ENCODE results near the gene GABRG3.

GABRG3 gene

GRCh38 chr15:26970712-26971210, at the start of gene GABRG3:
TSS of gene GABRG3 (plus strand) at chr15:26971181.
- DNase-seq (ENCODE audit: low read depth): no peak

- no peak for DNase-seq (ENCODE audit: low read depth)
These were observed 49.5 kb upstream of the GABRG3 start for GRCh38 chr15:26921433-26921832.

- no peak for DNase-seq (ENCODE audit: low read depth)
These were observed 44.9 kb upstream of the GABRG3 start for GRCh38 chr15:26926081-26926480.

- no peak for DNase-seq (ENCODE audit: low read depth)
These were observed 42.9 kb upstream of the GABRG3 start for GRCh38 chr15:26928051-26928450.

DNA sequence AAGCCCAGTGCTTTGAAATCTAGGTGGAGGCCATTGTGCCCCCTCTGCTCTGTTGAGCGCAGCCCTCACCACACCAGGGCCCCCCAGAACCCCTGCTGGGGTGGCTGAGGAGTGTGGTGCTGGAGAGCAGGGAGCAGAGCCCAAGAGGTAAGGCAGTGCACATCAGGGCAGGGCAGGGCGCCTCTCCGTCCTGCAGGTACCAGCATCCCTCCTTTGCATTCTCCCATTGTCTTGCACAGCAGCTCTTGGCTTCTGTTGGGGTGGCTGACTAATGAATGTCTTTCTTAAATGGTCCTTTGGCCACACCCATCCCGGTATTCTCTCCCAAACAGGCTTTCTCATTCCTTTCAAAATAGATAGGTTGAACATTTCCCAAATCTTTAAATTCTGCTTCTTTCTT, 41.4 kb upstream of the GABRG3 start:
- DNase-seq (ENCODE audit: low read depth): no peak

DNA sequence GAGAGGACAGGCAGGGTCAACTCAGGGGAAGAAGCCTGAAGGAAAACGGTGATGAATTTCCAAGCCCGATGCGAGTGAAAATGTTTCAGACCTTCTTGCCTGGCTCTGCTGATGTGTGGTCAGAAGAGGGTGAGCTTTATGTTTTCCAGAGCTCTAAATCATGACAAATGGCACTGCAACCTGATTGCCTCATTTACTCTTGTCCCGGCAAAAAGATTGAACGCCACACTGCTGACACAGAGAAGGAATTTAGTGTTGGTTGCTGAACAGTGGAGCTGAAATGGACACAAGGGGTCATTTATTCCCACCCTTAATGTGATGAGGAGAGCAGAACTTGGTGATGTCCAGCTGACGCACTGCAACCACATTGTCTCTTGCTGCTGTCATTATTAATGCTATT, 36.1 kb upstream of the GABRG3 start:
- DNase-seq (ENCODE audit: low read depth): no peak

DNA sequence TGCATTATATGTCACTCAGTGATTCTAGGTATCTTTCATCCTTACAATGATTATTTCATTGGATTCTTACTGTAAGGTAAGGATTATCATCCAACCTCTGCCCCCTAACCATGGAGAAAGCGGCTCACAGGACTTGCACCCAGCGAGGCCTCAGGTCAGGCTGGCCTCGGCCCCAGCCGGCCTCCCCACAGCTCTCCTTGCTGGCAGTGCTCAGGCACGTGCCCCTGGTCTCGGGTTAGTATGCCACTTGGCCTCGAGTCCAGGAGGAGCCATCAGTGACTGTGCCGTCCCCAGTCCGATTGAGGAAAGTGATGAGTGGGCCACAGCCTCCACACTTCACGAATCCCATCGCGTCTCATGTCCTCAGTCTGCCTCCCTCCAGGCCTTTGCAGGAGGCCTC, 35.7 kb upstream of the GABRG3 start:
- DNase-seq (ENCODE audit: low read depth): no peak

GRCh38 chr15:26936502-26936901, 34.5 kb upstream of the GABRG3 start:
- DNase-seq (ENCODE audit: low read depth): no peak

DNA sequence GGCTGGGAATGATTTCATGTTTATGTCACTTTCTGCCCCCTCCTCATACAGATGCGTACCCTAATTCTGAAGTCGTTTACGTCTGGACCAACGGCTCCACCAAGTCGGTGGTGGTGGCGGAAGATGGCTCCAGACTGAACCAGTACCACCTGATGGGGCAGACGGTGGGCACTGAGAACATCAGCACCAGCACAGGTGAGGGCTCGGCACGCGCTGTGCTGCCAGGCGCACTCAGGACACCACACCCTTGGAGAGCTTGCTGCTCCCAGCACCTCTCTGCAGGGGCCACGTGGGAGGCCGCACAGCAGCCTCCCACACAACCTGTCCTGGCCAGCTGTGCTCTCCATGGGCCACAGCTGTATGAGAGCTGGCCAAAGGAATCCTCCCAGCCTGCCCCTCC, 33.8 kb upstream of the GABRG3 start:
- DNase-seq (ENCODE audit: low read depth): no peak

- no peak for DNase-seq (ENCODE audit: low read depth)
These were observed 31.6 kb upstream of the GABRG3 start for GRCh38 chr15:26939398-26939797.

DNA sequence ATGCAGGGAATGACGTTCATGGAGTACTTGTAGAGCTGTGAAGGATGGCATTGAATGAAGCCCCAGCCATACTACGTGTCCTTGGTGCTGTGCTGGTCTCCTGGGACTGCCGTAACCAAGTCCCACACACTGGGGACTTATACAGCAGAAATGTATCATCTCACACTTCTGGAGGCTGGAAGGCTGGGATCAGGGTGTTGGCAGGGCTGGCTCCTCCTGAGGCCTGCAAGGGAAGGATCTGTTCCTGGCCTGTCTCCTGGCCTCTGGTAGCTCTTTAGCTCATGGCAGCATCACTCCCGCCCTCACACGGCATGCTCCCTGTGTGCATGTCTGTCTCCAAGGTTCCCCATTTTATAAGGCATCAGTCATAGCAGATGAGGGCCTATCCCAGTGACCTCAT, 29.5 kb upstream of the GABRG3 start:
- DNase-seq (ENCODE audit: low read depth): no peak

GRCh38 chr15:26943866-26944265, 27.1 kb upstream of the GABRG3 start:
- no peak for DNase-seq (ENCODE audit: low read depth)

DNA sequence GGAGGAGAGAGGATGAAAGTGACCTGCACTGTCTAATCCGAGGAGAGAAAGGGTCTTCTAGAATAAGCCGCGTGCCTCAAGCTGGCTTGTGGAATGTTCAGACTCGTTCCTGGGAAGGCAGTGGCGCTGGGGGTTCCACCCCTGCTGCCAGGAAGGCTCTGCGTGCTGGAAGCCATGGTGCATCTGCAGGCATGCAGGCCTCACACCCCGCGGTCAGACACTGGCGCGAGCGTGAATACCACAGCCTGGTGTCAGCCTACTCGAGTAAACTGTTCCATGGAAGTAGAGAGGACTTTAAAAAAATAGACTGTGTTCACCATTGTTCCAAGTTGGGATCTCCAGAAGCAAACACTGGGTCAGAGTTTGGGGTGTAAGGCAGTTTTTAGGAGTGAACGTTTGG, 25.9 kb upstream of the GABRG3 start:
- DNase-seq (ENCODE audit: low read depth): no peak

GRCh38 chr15:26950001-26950400, 21.0 kb upstream of the GABRG3 start:
- DNase-seq (ENCODE audit: low read depth): no peak

GRCh38 chr15:26954403-26954802, 16.6 kb upstream of the GABRG3 start:
- no peak for DNase-seq (ENCODE audit: low read depth)

- DNase-seq (ENCODE audit: low read depth): no peak
These were observed 3.2 kb upstream of the GABRG3 start for GRCh38 chr15:26967719-26968269.

DNA sequence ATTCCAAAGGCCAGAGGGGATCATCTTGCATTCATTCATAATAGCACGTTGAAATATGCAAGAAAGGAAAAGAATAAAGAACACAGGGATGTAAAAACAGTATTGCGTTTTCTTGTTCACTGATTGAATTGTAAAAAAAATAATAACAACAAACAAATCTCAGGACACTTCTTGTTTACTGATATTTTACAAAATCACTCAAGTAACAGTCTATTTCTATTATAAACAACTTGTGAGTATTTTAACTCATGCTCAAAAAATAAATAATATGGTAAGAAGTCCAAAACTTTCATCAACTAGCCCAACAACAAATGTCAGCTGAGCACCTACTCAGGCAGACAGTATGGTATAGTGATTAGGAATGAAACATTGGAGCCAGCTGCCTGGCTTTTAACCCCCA, 2.2 kb upstream of the GABRG3 start:
- no peak for DNase-seq (ENCODE audit: low read depth)

DNA sequence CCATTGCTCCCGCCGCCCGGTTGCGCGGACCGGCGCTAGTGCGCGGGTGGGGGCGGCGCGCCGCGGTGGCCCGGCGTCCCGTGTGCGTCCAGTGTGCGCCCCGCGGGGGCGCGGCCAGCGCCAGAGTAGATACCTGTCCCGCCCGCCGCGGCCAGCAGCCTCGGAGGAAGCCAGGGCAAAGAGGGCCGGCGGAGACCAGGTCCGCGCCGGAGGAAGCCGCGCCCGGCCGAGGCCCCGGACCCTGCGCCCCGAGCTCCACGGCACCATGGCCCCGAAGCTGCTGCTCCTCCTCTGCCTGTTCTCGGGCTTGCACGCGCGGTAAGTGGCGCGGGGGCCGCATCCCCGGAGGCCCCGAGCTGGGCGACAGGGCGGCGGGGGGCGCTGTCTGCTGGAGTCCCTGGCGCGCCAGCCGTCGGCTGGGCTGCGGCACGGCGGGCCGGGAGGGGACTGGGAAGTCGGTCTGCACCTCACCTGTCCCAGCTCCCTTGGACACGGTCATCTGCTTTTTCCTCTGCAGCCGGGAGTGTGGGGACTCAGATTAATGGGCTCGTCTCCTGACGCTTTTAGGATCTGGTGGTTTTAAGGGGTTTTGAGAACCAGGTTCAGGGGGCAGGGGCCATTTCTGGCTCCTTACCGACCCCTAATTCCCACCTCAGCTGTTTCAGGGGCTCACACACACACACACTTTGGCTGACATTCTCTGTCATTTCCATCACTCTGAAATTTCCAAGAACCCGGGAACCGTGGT, 464 bp downstream of the GABRG3 start:
- no peak for DNase-seq (ENCODE audit: low read depth)

GRCh38 chr15:26972636-26973035, 1.7 kb downstream of the GABRG3 start:
- DNase-seq (ENCODE audit: low read depth): no peak

DNA sequence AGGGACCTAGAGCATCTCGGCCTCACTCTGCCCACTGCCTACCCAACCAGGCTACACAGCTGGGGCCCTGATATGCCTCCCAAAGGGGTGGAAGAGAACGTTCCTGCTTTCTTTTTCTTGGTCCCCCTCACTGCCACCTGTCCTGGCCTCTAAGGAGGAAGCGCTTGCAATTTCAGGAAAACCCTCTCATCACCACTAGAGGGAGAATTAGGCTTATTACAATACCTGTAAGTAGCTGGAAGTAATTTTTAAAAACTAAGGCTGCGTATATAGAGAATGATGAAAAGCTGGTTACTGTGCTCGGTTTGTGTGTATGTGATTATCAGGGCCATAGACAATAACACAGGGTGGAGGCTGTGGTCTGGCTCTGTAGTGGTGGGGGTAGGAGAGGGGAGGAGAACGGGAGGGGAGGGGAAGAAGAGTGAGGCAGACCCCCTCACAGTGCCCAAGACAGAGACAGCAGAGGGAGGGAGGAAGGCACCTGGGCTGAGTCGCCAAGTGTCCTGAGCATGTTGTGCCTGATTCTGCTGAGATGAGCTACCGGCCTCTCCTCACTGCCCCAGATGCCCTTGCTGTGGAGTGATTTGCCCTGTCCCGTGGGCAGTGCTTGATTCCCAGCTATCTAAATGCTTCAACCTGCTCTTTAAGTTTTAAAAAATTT, 3.3 kb downstream of the GABRG3 start:
- peak; percentile 20 for DNase-seq (ENCODE audit: low read depth)

DNA sequence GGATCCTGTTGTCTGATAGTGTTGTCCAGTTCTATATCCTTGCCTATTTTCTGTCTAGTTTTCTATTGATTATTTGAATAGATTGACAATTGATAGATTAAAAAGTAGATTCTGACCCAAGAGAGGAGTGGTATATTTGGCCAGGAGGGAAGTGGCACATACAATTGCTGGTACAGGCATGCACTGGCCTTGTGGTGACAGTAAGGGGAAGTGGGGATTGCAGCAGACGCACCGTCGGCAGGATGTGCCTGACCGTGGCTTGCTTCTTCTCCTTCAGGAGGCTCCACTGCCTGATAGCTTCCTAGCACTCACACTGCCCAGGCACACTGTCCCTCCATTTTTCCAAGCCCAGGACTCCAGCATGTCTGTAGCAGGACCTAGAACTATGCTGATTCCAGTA, 10.5 kb downstream of the GABRG3 start:
- no peak for DNase-seq (ENCODE audit: low read depth)

- DNase-seq (ENCODE audit: low read depth): no peak
These were observed 12.8 kb downstream of the GABRG3 start for GRCh38 chr15:26983822-26984221.

- DNase-seq (ENCODE audit: low read depth): no peak
These were observed 14.1 kb downstream of the GABRG3 start for GRCh38 chr15:26985050-26985449.

Measured in iris pigment epithelial cell (primary cell).